ENCODE data around the gene SYPL2.
"Not testable (repeated sequence)": the region's sequence is repeated elsewhere in the genome, so short reads cannot be mapped to it uniquely, and the experiment has no call there.

SYPL2 gene

GRCh38 chr1:109470245-109470644 lies 3.9 kb downstream of the SYPL2 start:
- no peak for DNase-seq (ENCODE audit: low read depth in 2 of 2)

DNA sequence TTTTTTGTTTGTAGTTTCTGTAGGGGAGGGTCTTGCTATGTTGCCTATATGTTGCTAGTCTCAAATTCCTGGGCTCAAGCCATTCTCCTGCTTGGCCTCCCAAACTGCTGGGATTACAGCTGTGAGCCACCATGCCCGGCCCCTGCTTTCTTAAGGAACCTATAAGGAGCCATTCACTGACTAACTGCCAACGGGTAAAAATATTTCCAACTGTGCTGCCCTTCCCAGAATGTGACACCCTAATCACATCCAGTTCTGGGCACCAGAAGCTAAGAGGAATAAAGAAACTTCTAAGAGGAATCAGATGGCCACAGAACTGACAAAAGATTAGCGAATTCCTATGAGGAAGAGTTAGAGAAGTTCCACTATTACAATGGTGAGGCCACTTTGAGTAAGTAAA lies 6.4 kb downstream of the SYPL2 start:
- no peak for DNase-seq (ENCODE audit: low read depth in 2 of 2)

DNA sequence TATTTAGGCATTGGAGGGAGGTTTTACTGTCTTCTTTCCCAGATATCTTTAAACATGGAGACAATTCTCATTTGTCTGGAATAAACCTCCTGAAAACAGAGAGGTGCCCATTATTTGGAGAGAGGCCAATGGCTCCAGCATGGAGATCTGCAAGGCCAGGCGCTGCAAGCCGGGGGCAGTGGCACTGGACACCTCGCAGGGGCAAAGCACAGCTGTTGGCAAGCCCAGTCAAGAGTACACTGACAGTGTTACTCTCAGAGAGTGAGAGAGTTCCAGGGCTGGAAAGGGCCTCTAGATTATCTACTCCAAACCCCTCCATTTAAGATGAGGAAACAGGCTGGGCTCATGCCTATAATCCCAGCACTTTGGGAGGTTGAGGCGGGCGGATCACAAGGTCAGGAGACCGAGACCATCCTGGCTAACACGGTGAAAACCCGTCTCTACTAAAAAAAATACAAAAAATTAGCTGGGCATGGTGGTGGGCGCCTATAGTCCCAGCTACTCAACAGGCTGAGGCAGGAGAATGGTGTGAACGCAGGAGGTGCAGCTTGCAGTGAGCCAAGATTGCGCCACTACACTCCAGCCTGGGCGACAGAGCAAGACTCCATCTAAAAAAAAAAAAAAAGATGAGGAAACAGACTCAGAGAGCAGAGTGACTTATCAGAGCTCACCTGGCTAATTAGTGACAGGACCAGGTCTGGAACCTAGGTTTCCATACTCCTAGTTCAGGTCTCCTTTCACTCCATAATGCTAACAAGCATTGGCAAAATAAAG lies 7.1 kb downstream of the SYPL2 start:
- not testable (repeated sequence) for DNase-seq (ENCODE audit: low read depth in 2 of 2)

GRCh38 chr1:109474697-109475096 lies 8.4 kb downstream of the SYPL2 start:
- no peak for DNase-seq (ENCODE audit: low read depth in 2 of 2)

GRCh38 chr1:109475261-109475660 lies 8.9 kb downstream of the SYPL2 start:
- no peak for DNase-seq (ENCODE audit: low read depth in 2 of 2)

DNA sequence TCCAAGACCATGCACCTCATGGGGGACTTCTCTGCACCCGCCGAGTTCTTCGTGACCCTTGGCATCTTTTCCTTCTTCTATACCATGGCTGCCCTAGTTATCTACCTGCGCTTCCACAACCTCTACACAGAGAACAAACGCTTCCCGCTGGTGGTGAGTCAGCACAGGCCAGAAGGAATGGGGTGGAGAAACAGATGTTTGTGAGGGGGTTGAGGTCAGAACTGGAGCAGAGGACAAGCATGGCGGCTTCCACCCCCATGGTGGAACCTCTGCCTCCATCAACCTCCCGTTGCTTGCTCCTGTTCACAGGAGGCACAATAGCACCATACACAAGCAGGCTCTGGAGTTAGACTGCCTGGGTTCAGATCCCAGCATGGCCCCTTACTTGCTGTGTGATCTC lies 10.5 kb downstream of the SYPL2 start:
- DNase-seq (ENCODE audit: low read depth in 2 of 2) = no peak

- DNase-seq (ENCODE audit: low read depth in 2 of 2) = no peak
Observed at GRCh38 chr1:109477821-109478220, 11.5 kb downstream of the SYPL2 start.

GRCh38 chr1:109478806-109479205 lies 12.5 kb downstream of the SYPL2 start:
- DNase-seq (ENCODE audit: low read depth in 2 of 2) = no peak

DNA sequence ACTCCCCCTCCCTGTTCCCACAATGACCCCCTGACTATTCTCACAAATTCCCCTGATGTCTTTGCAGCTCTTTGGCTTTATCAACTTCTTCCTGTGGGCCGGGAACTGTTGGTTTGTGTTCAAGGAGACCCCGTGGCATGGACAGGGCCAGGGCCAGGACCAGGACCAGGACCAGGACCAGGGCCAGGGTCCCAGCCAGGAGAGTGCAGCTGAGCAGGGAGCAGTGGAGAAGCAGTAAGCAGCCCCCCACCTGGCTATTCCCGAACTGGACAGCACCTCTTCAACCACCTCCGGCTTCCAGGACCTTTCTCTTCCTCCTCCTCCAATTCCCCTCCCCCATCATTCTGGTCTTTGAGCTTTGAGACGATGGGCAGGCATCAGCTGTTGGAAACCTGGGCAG lies 13.0 kb downstream of the SYPL2 start:
- DNase-seq (ENCODE audit: low read depth in 2 of 2) = no peak

DNA sequence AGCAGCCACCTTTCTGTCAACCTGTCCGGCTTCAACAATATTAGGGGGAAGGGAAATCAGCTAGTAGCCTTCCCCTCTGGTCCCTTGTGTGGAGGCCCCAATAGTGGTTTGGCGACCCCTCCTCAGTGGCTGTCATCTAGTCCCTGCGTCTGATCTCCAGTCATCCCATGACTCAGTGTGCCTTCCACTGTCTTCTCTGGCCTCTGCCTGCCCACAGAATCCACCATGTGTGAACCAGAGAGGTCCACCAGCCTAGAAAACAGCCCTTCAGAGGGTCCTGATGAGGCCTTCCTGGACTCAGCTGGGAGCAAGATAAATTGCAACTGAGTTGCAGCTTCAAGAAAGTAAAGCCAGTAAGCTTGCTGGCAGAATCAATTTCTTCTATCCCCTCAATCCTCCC lies 13.6 kb downstream of the SYPL2 start:
- DNase-seq (ENCODE audit: low read depth in 2 of 2) = no peak

DNA sequence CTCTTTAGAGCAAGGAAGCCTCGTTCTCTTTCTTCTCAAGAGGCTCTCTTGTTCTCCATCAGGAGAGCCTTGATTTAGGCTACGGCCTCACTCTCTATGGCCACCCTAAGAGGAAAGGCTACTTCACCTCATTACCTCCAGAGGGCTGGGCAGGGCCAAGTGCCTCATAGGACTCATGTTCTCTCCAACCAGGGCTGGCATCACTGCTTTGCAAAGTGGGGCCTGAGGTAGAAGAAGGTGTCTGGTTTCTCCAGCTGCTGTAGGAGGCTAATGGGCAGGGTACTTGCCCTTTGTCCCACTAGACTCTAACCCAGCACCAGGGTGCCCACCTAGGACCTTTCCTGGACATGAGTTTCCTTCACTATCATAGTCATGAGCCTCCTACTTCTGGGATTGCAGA lies 15.3 kb downstream of the SYPL2 start:
- DNase-seq (ENCODE audit: low read depth in 2 of 2) = no peak

GRCh38 chr1:109482242-109482641 lies 15.9 kb downstream of the SYPL2 start:
- DNase-seq (ENCODE audit: low read depth in 2 of 2) = no peak

DNA sequence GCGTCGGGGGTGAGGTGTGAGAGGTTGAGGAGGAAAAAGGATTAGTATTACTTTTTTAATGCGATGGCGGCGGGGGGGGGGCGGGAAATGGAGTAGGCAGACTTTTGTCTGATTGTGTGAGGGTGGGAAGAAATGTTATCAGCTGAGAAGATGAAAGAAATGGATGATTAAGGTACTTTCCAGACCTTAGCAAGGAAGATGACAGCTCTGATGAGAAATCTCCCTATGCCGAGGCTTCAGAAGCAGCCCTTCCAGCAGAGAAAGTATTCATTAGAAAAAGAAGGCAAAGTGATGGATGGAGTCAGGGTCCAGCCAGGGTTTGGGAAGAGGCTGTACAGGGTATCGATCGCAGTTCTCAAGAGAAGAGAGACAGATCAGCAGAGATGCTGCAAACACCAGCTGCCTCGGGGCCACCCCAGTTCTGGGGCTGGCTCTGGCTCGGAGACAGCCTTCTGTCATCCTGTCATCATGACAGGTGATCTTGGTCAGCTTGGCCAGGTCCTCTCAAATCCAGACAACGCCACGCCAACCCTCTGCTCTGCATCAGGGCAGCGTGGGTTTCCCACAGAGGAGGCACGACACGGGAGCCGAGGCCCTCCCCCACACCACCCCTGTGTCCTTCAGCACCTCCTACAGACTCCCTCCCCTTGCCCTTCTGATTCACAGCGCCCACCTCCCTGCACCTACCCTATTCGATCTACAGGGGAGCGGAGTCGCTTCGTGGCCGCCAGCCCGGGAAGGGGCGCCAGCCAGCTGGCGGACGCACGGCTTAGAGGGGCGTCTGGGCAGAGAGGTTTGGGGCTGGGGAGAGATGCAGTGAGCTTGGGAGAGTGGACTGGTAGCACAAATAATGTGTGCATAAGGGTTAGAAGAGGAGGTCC lies 16.7 kb downstream of the SYPL2 start:
- no peak for DNase-seq (ENCODE audit: low read depth in 2 of 2)

- peak; percentile 76 to 81 for DNase-seq (ENCODE audit: low read depth in 2 of 2)
Observed at GRCh38 chr1:109483672-109484518, 17.5 kb downstream of the SYPL2 start, which contains the start of gene ATXN7L2. Gene ATXN7L2, plus strand, starts transcription at chr1:109483905. Its CDS starts 49 bp downstream, at chr1:109483954.

- DNase-seq (ENCODE audit: low read depth in 2 of 2) = no peak
Observed at GRCh38 chr1:109484519-109484975, 18.2 kb downstream of the SYPL2 start.

DNA sequence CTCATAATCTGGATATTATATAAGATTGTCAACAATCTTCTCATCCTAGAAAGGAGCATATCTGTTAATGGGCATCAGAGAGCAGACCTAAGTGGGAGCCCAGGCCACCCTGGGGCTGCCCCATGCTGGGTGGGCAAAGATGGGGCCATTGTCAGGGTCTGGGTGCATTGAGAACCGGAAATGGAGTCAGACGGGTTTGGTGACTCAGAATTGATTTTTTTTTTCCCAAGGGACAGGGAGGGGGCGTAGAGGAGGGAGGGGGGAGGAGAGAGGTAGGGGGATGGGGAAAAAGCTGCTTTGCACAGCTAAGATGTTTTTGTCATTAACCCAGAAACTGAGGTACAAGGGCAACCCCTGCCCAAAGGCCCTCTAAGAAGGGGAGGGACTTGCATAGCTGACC lies 18.7 kb downstream of the SYPL2 start:
- no peak for DNase-seq (ENCODE audit: low read depth in 2 of 2)

DNA sequence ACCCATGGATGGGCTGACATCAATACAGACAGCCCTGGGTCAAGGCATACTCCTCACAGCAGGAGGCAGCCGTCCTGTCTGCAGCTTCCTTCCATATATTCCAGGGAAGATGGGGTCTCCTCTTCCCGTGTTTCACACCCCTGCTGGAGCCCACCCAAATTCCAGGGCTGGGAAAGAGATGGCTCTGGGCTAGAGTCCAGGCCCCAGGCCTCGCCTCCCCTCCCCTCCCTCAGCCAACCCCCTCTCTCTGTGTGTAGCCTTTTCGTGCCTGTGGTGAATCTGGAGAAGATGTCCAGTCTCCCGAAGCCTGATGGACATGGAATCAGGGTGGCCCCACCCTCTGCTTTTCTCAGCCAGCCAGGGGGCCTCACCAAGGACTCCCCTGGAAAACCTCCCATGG lies 20.9 kb downstream of the SYPL2 start:
- DNase-seq (ENCODE audit: low read depth in 2 of 2) = no peak

DNA sequence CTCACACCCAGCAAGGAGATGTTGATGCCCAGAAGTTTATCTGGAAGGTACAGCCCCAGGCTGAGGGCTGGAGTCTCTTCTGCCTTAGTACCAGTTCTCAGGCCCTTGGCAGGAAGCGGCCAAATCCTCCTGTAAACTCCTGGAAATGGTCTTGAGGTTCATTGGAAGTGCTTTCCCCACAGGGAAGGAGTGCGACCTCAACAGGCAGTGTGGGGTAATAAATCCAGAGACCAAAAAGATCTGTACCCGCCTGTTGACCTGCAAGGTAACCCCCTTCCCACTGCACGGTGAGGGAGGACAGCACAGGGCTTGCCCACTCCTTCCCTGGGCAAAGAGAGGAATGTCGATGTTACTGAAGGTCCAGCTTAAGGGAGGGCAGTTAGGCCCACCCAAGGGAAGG lies 21.9 kb downstream of the SYPL2 start:
- no peak for DNase-seq (ENCODE audit: low read depth in 2 of 2)

DNA sequence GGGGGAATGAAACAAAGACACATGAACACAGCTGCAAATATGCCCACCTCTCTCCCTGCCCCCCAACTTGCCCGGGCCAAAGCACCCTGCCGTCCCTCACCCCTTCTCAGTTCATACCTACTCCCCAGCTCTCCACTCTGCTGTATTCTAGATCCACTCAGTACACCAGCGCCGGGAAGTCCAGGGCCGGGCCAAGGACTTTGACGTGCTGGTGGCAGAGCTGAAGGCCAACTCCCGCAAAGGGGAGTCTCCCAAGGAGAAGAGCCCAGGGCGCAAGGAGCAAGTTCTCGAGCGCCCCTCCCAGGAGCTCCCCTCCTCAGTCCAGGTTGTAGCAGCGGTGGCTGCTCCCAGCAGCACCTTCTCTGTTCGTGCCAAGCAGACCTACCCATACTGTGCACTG lies 22.4 kb downstream of the SYPL2 start:
- DNase-seq (ENCODE audit: low read depth in 2 of 2) = no peak

GRCh38 chr1:109490029-109490933 lies 23.9 kb downstream of the SYPL2 start:
- DNase-seq (ENCODE audit: low read depth in 2 of 2) = peak; percentile 20 to 21

DNA sequence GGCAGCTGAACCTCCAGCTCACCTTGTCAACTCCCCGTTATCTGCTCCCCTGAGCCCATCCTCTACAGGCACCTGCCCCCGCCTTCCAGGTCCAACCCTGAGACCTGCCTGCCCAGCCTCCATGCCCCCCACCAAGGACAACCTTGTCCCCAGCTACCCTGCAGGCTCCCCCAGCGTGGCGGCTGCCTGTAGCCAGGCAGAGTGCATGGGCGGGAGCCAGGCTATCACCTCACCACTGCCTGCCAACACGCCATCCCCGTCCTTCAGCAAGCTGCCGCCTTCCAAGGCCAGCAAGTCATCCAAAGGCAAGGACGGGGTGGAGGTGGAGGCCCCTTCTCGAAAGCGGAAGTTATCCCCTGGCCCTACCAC lies 24.6 kb downstream of the SYPL2 start:
- DNase-seq (ENCODE audit: low read depth in 2 of 2) = no peak

All from fibroblast of skin of left biceps (primary cell).